GM23248 (cell line): ENCODE data around the gene SLC29A2. TPM values are rescaled to one million over a fixed set of nuclear protein-coding genes. Genes with fewer than 3 reads are reported as not detected.

Experiments used
- DNase-seq: peaks from one replicate; pipeline ENCODE4 v3.0.0-alpha.2; 2015
- H2AFZ ChIP-seq: fragments of 200-600 bp; sonication (generic); 2 replicates; pipeline ENCODE4 v1.6.1; 2016; ENCODE audit warnings: antibody characterized with exemption
- H3F3A ChIP-seq: fragments of 200-600 bp; sonication (generic); 2 replicates; pipeline ENCODE4 v1.6.1; 2016; ENCODE audit warnings: mild to moderate bottlenecking, antibody characterized with exemption, mixed run types; ENCODE audit not compliant: insufficient read depth
- H3K27ac ChIP-seq: fragments of 200-600 bp; sonication (generic); 2 replicates; pipeline ENCODE4 v1.5.1; 2016; ENCODE audit warnings: mild to moderate bottlenecking
- H3K27me3 ChIP-seq: fragments of 200-600 bp; sonication (generic); replicated peaks from 2 replicates; pipeline ENCODE4 v1.6.1; 2016; ENCODE audit warnings: mild to moderate bottlenecking; ENCODE audit not compliant: insufficient read depth
- H3K36me3 ChIP-seq: fragments of 200-600 bp; sonication (generic); 2 replicates; pipeline ENCODE4 v1.6.1; 2016; ENCODE audit warnings: low read depth, mild to moderate bottlenecking
- H3K4me1 ChIP-seq: fragments of 200-600 bp; sonication (generic); 2 replicates; pipeline ENCODE4 v1.6.1; 2016; ENCODE audit warnings: mild to moderate bottlenecking; ENCODE audit not compliant: insufficient read depth
- H3K4me2 ChIP-seq: fragments of 200-600 bp; sonication (generic); one replicate; pipeline ENCODE4 v1.6.1; 2016; ENCODE audit warnings: mild to moderate bottlenecking; ENCODE audit not compliant: unreplicated experiment
- H3K4me3 ChIP-seq: fragments of 200-600 bp; sonication (generic); 2 replicates; pipeline ENCODE4 v1.5.1; 2016; ENCODE audit warnings: mild to moderate bottlenecking
- H3K79me2 ChIP-seq: fragments of 200-600 bp; sonication (generic); 2 replicates; pipeline ENCODE4 v1.6.1; 2016; ENCODE audit warnings: mild to moderate bottlenecking; ENCODE audit not compliant: insufficient read depth
- H3K9ac ChIP-seq: fragments of 200-600 bp; sonication (generic); 2 replicates; pipeline ENCODE4 v1.6.1; 2016; ENCODE audit warnings: mild to moderate bottlenecking
- H3K9me2 ChIP-seq: fragments of 200-600 bp; sonication (generic); 2 replicates; pipeline ENCODE4 v1.6.1; 2016; ENCODE audit warnings: mixed run types, mild to moderate bottlenecking, moderate library complexity; ENCODE audit not compliant: insufficient read depth
- H3K9me3 ChIP-seq: fragments of 200-600 bp; sonication (generic); one replicate; pipeline ENCODE4 v1.6.1; 2017; ENCODE audit warnings: low read depth
- H4K20me1 ChIP-seq: fragments of 200-600 bp; sonication (generic); 2 replicates; pipeline ENCODE4 v1.6.0; 2016; ENCODE audit not compliant: insufficient read depth
- EZH2 ChIP-seq: fragments of 200-600 bp; sonication (generic); IDR thresholded peaks from 2 replicates; pipeline ENCODE4 v1.6.1; 2018; ENCODE audit warnings: antibody characterized with exemption, mild to moderate bottlenecking; ENCODE audit not compliant: insufficient read depth, poor library complexity, severe bottlenecking
- EZH2phosphoT487 ChIP-seq: fragments of 200-600 bp; sonication (generic); IDR thresholded peaks from 2 replicates; pipeline ENCODE4 v1.6.1; 2018; ENCODE audit warnings: antibody characterized with exemption, moderate library complexity, mild to moderate bottlenecking, low read depth; ENCODE audit not compliant: insufficient read depth
- WGBS, 2 experiments: methylation state at CpG; one replicate each; pipeline ENCODE4 v1.1.6; 2015 to 2017; ENCODE audit warnings: low lambda C conversion rate in 2 of 2, low coverage in 1 of 2; ENCODE audit errors: missing lambda C conversion rate in 2 of 2; 5-methylcytosine and 5-hydroxymethylcytosine counted together
- in situ Hi-C: fragments of 300-500 bp; cut with MboI; formaldehyde crosslinking; loops from 2 replicates; pipeline ENCODE4 v1.15.0; 2020
- polyA plus RNA-seq: library from polyadenylated mRNA; unstranded; fragments of >200 nt; fragmentation: Nextera tagmentation; extraction: Ambion mirVana; gene quantifications from 2 replicates; pipeline ENCODE4 v1.2.1, GENCODE V29; 2016
- total RNA-seq: library from RNA; depleted of rRNA; stranded (reverse); fragments of >200 nt; shearing (Covaris generic); gene quantifications from 2 replicates; pipeline ENCODE4 v1.2.3, GENCODE V29; 2014

Gene SLC29A2
- total and polyA plus RNA-seq, 2 experiments from 2014 or later: not detected

GRCh38 chr11:66363187-66363601, 8.4 kb downstream of the SLC29A2 start:
- TF ChIP-seq EZH2phosphoT487: no peak
- TF ChIP-seq EZH2: no peak
- Histone ChIP-seq H3K4me3 (no peak overlapping the region), H2AFZ (no peak overlapping the region), H3K27me3 (no peaks in the 10 kb centered on the region), H3K79me2 (no peaks in the 10 kb centered on the region), H3K9me2 (no peaks in the 10 kb centered on the region), H3K4me2 (no peak overlapping the region), H4K20me1 (no peaks in the 10 kb centered on the region), H3K4me1 (no peaks in the 10 kb centered on the region), H3F3A (no peaks in the 10 kb centered on the region), H3K27ac (no peak overlapping the region), H3K9me3 (no peaks in the 10 kb centered on the region), H3K9ac (no peak overlapping the region), H3K36me3 (no peaks in the 10 kb centered on the region)
- peak; percentile 16 for DNase-seq
- WGBS, 2 experiments: 58 to 62% methylated on average over 13 to 14 of the region's 14 CpGs
- in situ Hi-C loops: no loop called here

DNA sequence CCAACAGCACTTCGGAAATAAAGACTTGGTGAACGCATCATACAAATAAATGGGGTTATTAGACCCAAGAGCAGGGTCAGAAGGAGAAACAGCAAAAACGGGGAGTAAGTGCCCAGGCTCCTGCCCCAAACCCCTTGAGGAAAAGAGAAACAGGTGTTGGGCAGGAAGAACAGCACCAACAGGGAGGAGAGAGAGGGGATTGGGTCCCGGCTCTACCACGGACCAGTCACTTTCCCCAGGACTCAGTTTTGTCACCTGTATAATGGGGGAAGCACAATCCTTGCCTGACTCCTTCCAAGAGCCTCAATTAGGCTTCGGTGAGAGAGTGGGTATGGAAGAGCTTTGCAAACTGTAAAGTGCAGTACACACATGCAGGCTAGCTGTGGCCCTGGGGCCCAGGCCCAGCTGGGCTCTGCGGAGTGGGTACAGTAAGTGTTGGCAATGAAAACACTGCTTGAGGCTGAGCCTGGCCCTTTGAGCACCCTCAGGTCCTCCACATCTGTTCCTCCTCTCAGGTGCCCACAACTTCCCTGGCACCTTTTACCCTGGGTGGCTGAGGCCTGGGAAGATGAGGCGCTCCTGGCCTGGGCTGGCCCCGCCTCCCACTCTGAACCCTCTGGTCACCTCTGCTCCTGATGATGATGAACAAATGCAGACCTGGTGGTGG, 8.9 kb downstream of the SLC29A2 start:
- Histone ChIP-seq H3K9me3 (no peaks in the 10 kb centered on the region), H3K4me2 (no peak overlapping the region), H4K20me1 (no peaks in the 10 kb centered on the region), H3F3A (no peaks in the 10 kb centered on the region), H3K4me1 (no peaks in the 10 kb centered on the region), H3K9ac (no peak overlapping the region), H3K27ac (no peak overlapping the region), H3K9me2 (no peaks in the 10 kb centered on the region), H3K4me3 (no peak overlapping the region), H3K79me2 (no peaks in the 10 kb centered on the region), H3K36me3 (no peaks in the 10 kb centered on the region), H2AFZ (no peak overlapping the region), H3K27me3 (no peaks in the 10 kb centered on the region)
- 79 to 82% methylated on average over 9 of the region's 9 CpGs for WGBS, 2 experiments
- TF ChIP-seq EZH2phosphoT487 (no peak), EZH2 (no peak)
- in situ Hi-C loops: no loop called here
- DNase-seq: no peak

DNA sequence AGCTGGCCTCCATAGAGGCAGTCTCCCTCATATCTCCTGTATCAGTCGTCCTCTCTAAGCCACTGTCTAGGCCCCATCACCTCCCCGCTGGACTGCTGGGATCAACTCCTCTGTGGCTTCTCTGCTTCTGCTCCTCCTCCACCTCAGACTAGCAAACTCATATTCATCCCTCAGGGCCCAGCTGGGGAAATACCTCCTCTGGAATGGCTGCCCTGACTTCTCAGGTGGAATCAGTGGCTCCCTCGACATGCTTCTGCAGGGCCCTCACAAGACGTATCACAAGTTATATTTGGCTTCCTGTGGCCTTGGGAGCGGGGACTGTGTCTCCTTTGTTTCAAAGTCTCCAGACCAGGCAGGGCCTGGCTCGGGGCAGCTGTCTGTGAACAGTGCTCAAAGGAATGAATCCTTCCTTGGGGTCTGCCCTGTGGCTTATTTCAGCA, 10.0 kb downstream of the SLC29A2 start:
- WGBS, 2 experiments: 84 to 88% methylated on average over 6 of the region's 6 CpGs
- H3K9me2 ChIP-seq: no peaks in the 10 kb centered on the region
- no peaks in the 10 kb centered on the region for H4K20me1 ChIP-seq
- TF ChIP-seq EZH2phosphoT487: no peak
- TF ChIP-seq EZH2: no peak
- H3K9ac ChIP-seq: no peak overlapping the region
- no peak overlapping the region for H3K27ac ChIP-seq
- H3K27me3 ChIP-seq: no peaks in the 10 kb centered on the region
- no peak overlapping the region for H2AFZ ChIP-seq
- no peaks in the 10 kb centered on the region for H3K9me3 ChIP-seq
- H3K4me1 ChIP-seq: no peaks in the 10 kb centered on the region
- in situ Hi-C loops: no loop called here
- H3K4me2 ChIP-seq: no peak overlapping the region
- H3K79me2 ChIP-seq: no peaks in the 10 kb centered on the region
- DNase-seq: no peak
- no peaks in the 10 kb centered on the region for H3K36me3 ChIP-seq
- no peak overlapping the region for H3K4me3 ChIP-seq
- no peaks in the 10 kb centered on the region for H3F3A ChIP-seq

DNA sequence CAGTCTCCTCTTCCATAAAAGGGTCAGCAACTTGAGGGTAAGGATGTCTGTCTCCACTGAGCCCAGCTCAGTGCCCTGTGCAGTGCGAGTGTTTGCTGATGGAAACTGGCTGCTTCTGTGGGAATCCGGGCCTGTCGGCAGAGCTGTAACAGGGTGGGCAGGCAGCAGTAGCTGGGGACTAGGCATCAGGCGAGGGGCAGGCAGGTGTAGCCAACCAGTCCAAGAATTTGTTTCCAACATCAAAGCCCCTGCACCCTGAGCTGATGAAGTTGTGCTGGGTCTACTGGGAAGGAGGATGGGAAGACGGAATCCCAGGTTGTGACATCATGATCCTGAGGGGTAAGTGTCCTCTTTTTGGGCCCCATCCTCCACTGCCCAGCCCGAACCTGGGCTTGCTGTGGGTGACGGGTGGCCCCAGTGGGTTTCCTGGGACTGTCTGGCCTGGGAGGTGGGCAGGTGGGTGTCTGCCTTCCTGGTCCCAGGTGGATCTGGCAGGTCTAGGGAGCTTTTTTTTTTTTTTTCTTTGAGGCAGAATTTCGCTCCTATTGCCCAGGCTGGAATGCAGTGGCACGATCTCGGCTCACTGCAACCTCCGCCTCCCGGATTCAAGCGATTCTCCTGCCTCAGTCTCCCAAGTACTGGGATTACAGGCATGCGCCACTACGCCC, 11.0 kb downstream of the SLC29A2 start:
- H3K9me2 ChIP-seq: no peaks in the 10 kb centered on the region
- no peaks in the 10 kb centered on the region for H3K9me3 ChIP-seq
- 90 to 91% methylated on average over 15 of the region's 15 CpGs for WGBS, 2 experiments
- H3K79me2 ChIP-seq: no peaks in the 10 kb centered on the region
- in situ Hi-C loops: no loop called here
- TF ChIP-seq EZH2 (no peak), EZH2phosphoT487 (no peak)
- H3K27ac ChIP-seq: no peak overlapping the region
- no peak overlapping the region for H2AFZ ChIP-seq
- no peaks in the 10 kb centered on the region for H3F3A ChIP-seq
- no peaks in the 10 kb centered on the region for H3K27me3 ChIP-seq
- H3K4me3 ChIP-seq: no peak overlapping the region
- no peak for DNase-seq
- no peak overlapping the region for H3K4me2 ChIP-seq
- no peaks in the 10 kb centered on the region for H4K20me1 ChIP-seq
- no peaks in the 10 kb centered on the region for H3K36me3 ChIP-seq
- no peak overlapping the region for H3K9ac ChIP-seq
- no peaks in the 10 kb centered on the region for H3K4me1 ChIP-seq
